ENCODE measurements around the gene ADH6.

Gene ADH6

GRCh38 chr4:99207911-99208718 is 10.9 kb downstream of the ADH6 start:
- Histone ChIP-seq H2AFZ (ENCODE audit: low read depth, low read length) (no peak overlapping the region), H3K4me3 (ENCODE audit: low read depth in 1 of 2, low read length in 2 of 2) (no peak overlapping the region), H3K36me3 (ENCODE audit: insufficient read depth, low read length) (no peaks in the 10 kb centered on the region), H3K79me2 (ENCODE audit: insufficient read depth, low read length) (no peaks in the 10 kb centered on the region), H3K9ac (ENCODE audit: low read depth, low read length) (no peak overlapping the region), H3K27me3 (ENCODE audit: insufficient read depth, low read length, poor library complexity) (no peaks in the 10 kb centered on the region), H4K20me1 (ENCODE audit: insufficient read depth, low read length) (no peaks in the 10 kb centered on the region), H3K4me1 (ENCODE audit: insufficient read depth, low read length) (no peaks in the 10 kb centered on the region), H3K9me3 (ENCODE audit: insufficient read depth, low read length, severe bottlenecking) (no peaks in the 10 kb centered on the region), H3K27ac (ENCODE audit: low read length) (no peak overlapping the region), H3K4me2 (ENCODE audit: insufficient read depth, low read length) (no peak overlapping the region)
- DNase-seq: no peak
- TF ChIP-seq EZH2 (IDR thresholded peaks at IDR 0.05; ENCODE audit: borderline replicate concordance, low read depth, low read length, severe bottlenecking): no peak
- TF ChIP-seq, protein P1, sequence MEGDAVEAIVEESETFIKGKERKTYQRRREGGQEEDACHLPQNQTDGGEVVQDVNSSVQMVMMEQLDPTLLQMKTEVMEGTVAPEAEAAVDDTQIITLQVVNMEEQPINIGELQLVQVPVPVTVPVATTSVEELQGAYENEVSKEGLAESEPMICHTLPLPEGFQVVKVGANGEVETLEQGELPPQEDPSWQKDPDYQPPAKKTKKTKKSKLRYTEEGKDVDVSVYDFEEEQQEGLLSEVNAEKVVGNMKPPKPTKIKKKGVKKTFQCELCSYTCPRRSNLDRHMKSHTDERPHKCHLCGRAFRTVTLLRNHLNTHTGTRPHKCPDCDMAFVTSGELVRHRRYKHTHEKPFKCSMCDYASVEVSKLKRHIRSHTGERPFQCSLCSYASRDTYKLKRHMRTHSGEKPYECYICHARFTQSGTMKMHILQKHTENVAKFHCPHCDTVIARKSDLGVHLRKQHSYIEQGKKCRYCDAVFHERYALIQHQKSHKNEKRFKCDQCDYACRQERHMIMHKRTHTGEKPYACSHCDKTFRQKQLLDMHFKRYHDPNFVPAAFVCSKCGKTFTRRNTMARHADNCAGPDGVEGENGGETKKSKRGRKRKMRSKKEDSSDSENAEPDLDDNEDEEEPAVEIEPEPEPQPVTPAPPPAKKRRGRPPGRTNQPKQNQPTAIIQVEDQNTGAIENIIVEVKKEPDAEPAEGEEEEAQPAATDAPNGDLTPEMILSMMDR (IDR thresholded peaks at IDR 0.05; ENCODE audit: borderline replicate concordance, extremely low read depth, low read length, poor library complexity, severe bottlenecking): no peak
- no peak for ATAC-seq (ENCODE audit: insufficient read depth, low read depth)

DNA sequence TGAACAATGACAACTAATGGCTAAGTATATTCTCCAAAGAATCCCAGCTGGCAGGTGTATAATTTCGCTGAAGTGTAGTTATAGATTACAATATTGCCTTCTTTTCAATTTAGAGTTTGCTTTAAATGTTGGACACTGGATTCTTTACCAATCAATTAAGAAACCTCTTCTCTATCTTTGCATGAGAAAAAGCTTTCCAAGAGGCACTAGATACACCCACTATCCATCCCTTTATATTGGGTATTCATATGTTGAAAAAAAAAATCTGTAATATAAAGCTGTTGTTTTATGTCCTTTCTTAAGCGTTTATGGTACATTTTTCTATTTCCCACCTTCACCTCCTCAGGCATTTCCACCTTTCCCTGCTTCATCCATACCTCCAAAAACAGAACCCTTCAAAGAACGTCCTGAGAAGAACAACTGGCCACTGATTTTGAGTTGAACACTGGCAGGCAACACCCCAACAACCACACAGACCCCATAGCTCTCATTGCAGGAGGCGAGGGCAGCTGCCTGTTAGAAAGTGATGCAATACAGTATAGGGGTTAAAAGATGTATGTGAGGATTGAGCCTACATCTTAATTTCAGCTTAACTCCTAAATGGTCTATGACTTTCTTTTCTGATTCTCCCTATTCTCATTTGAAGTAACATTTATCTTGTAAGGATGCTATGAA is 11.8 kb downstream of the ADH6 start:
- Histone ChIP-seq H3K4me3 (ENCODE audit: low read depth in 1 of 2, low read length in 2 of 2) (no peak overlapping the region), H3K4me1 (ENCODE audit: insufficient read depth, low read length) (no peaks in the 10 kb centered on the region), H4K20me1 (ENCODE audit: insufficient read depth, low read length) (no peaks in the 10 kb centered on the region), H3K27me3 (ENCODE audit: insufficient read depth, low read length, poor library complexity) (no peaks in the 10 kb centered on the region), H3K27ac (ENCODE audit: low read length) (no peak overlapping the region), H3K36me3 (ENCODE audit: insufficient read depth, low read length) (no peaks in the 10 kb centered on the region), H3K4me2 (ENCODE audit: insufficient read depth, low read length) (no peak overlapping the region), H3K9me3 (ENCODE audit: insufficient read depth, low read length, severe bottlenecking) (no peaks in the 10 kb centered on the region), H3K79me2 (ENCODE audit: insufficient read depth, low read length) (no peaks in the 10 kb centered on the region), H2AFZ (ENCODE audit: low read depth, low read length) (no peak overlapping the region), H3K9ac (ENCODE audit: low read depth, low read length) (no peak overlapping the region)
- DNase-seq (no peak), ATAC-seq (ENCODE audit: insufficient read depth, low read depth) (no peak)
- TF ChIP-seq, protein P1 (IDR thresholded peaks at IDR 0.05; ENCODE audit: borderline replicate concordance, extremely low read depth, low read length, poor library complexity, severe bottlenecking): no peak
- no peak for TF ChIP-seq EZH2 (IDR thresholded peaks at IDR 0.05; ENCODE audit: borderline replicate concordance, low read depth, low read length, severe bottlenecking)

DNA sequence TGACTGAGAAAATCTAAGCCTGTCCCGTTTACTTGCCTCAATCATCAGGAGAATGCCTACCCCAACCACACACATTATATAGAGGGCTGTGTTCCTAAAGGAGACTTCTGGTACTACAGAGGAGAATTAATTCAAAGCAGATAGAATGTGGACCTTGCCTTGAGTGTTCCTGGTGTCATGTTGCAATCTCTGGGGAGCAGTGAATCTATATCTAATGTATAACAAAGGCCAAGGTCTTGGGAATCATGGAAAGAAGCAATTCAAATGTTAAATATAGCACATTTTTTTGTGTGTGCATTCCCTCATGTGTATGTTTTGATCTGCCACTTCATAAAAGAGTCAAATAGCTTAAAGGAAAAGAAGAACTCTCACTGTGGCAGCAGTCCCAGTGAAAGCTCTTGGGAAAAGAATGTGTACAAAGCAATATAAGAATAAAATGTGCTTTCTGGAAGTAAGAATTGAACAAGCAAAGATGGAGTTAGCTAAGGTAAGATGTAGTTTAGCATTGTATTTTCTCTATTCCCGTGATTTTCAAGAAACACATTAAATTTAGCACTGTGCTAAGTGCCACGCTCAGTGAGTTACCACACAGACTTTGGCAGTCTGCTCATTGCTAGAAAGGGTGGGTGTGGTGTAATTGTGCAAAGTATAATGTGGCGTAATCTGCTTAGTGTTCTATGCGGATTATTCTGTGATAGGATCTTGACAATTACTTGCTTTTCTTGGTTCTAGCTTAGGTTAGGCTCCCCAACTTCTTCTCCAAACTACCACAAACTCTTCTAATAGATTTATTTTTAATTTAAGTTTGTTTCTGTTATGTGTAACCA is 13.7 kb downstream of the ADH6 start:
- DNase-seq (no peak), ATAC-seq (ENCODE audit: insufficient read depth, low read depth) (no peak)
- Histone ChIP-seq H3K4me3 (ENCODE audit: low read depth in 1 of 2, low read length in 2 of 2) (no peak overlapping the region), H3K9ac (ENCODE audit: low read depth, low read length) (no peak overlapping the region), H3K79me2 (ENCODE audit: insufficient read depth, low read length) (no peaks in the 10 kb centered on the region), H3K36me3 (ENCODE audit: insufficient read depth, low read length) (no peaks in the 10 kb centered on the region), H3K27me3 (ENCODE audit: insufficient read depth, low read length, poor library complexity) (no peaks in the 10 kb centered on the region), H3K4me1 (ENCODE audit: insufficient read depth, low read length) (no peaks in the 10 kb centered on the region), H3K9me3 (ENCODE audit: insufficient read depth, low read length, severe bottlenecking) (no peaks in the 10 kb centered on the region), H3K4me2 (ENCODE audit: insufficient read depth, low read length) (no peak overlapping the region), H4K20me1 (ENCODE audit: insufficient read depth, low read length) (no peaks in the 10 kb centered on the region), H3K27ac (ENCODE audit: low read length) (no peak overlapping the region), H2AFZ (ENCODE audit: low read depth, low read length) (no peak overlapping the region)
- TF ChIP-seq EZH2 (IDR thresholded peaks at IDR 0.05; ENCODE audit: borderline replicate concordance, low read depth, low read length, severe bottlenecking): no peak
- TF ChIP-seq, protein P1 (IDR thresholded peaks at IDR 0.05; ENCODE audit: borderline replicate concordance, extremely low read depth, low read length, poor library complexity, severe bottlenecking): no peak
